GM21619 (cell line): ENCODE measurements around the gene HRC.
"Not testable (repeated sequence)": the region's sequence is repeated elsewhere in the genome, so short reads cannot be mapped to it uniquely, and the experiment has no call there.

Experiments
- ATAC-seq: cut with Tn5 transposase; IDR thresholded peaks from one replicate; pipeline ENCODE4 v1.9.1; 2021; ENCODE audit not compliant: unreplicated experiment

Gene HRC

DNA sequence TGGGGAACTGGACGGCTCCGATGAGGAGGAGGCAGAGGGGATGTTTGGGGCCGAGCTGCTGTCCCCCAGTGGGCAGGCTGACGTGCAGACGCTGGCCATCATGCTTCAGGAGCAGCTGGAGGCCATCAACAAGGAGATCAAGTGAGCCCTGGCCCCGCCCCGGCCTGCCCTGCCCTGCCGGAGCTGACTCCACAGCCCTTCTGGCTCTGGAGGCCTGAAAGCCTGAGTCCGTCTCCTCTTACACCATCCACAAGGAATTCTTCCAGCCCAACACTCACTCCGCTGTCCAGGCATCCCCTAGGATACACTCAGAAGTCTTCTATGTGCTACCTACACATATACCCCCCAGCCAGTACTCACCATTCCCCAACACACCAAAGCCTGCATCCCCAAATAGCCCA, 18.4 kb downstream of the HRC start:
- no peak for ATAC-seq

DNA sequence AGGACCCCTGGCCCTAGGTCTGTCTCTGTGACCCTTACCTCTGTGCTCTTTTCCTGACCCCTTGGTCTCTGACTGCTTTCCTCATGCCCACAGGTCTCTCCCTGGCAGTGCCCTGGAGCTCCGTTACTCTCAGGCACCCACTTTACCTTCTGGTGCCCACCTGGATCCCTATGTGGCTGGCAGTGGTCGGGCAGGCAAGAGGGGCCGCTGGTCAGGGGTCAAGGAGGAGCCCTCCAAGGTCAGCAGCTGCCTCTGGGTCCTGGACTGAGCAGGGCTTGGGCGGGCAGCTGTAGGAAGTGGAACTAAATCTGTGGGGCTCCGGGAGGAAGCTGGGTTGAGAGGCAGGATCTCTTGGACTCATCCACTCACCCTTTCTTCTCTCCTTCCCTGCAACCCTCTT, 19.5 kb downstream of the HRC start:
- ATAC-seq: no peak

DNA sequence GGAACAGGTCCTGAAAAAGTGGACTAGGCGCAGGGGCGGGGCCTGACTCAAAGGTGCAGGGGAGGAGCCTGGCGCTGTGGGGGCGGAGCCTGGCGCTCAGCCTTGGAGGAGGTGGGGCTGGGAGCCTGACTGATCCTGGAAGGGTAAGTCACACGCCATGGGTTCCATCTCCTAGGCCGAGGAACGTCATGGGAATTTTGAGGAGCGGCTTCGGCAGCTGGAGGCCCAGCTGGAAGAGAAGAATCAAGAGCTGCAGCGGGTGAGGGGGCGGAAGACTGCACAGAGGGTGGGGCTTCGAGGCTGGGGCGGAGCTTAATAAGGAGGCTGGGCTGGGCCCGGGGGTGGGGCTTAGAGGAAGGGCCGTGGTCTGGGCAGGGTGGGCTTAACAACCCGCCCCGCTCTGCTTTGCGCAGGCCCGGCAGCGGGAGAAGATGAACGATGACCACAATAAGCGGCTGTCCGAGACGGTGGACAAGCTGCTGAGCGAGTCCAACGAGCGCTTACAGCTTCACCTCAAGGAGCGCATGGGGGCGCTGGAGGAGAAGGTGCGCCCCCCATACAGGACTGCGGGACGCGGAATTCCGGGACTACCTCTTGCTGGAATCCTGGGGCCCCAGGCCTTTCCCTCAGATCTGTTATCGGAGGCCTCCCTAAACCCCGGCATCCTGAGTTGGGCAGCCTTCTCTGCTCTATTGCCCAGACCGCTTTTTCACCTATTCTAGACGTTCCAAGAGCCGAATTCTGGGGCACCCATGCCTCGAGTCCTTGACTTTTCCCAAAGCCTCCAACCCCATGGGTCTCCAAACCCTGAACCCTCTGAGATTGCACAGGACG, 21.4 kb downstream of the HRC start:
- no peak for ATAC-seq

DNA sequence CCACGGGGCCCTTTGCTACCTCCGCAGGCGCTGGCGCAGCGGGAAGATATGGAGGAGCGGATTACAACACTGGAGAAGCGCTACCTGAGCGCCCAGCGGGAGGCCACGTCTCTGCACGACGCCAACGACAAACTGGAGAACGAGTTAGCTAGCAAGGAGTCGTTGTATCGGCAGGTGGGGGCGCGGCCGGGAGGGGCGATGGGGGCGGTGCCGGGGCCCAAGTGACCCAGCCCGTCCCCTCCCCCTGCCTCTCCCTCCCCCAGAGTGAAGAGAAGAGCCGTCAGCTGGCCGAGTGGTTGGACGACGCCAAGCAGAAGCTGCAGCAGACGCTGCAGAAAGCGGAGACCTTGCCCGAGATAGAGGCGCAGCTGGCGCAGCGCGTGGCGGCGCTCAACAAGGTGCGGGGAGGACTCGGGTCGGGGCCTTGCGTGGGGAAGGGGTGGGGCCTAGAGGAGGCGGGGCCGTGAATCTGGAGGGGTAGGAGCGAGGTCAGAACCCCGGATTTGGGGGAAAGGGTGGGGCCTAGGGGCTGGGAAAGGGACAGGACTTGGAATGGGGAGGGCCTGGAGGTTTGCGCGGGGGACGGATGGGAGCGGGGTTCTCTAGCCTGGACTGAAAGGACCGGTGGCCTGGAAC, 22.1 kb downstream of the HRC start:
- ATAC-seq: no peak

DNA sequence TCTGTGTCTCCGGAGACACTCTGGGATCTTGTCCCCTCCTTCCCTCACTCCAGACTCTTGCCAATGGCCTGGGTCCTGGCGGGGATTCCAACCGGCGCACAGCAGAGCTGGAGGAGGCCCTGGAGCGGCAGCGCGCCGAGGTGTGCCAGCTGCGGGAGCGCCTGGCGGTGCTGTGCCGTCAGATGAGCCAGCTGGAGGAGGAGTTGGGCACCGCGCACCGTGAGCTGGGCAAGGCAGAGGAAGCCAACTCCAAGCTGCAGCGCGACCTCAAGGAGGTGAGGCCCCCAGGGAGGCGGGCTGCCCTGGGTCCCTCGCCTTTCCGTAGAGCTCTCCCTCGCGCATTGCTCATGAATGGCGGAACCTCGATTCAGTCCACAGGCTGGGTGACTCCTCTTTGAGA, 24.9 kb downstream of the HRC start:
- no peak for ATAC-seq

DNA sequence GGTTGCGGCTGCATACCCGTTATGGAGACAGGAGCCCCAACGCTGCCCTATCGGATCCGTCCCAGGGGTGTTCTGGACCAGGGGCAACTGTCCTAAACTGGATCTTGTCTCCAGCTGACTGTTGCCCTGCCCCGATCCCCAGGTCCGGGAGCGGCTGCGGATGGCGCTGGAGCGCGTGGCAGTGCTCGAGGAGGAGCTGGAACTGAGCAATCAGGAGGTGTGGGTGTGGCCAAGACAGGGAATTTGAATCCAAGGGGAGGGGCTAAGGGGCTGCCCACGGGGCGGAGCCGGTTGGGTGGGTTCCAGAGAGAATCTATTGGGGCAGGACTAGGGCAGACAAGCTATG, 26.0 kb downstream of the HRC start:
- no peak for ATAC-seq

DNA sequence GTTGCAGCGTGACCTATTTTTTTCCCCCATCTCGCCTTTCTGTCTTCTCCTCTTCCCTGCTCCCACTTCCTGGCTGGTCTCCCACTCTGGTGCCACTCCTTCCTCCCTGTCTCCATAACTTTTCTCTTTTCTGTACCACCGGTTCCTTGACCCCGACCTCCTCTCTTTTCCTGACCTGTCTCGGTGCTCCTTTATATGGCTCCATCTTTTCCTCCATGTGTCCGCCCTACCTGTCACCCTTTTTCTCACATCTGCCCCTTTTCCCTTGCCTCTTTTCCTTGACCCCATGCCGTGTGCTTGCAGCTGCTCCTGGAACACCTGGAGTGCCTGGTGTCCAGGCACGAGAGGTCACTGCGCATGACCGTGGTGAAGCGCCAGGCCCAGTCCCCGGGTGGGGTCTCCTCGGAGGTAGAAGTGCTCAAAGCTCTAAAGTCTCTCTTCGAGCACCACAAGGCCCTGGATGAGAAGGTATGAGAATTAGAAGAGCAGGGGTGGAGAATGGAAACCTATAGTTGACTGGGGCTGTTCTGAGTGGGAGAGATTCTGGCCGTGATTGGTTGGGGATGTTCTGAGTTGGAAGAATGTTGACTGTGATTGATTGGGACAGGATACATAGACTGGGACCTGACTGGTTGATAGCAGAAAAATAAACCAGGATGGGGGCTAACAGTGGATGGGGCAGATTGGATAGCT, 26.5 kb downstream of the HRC start:
- ATAC-seq: no peak

DNA sequence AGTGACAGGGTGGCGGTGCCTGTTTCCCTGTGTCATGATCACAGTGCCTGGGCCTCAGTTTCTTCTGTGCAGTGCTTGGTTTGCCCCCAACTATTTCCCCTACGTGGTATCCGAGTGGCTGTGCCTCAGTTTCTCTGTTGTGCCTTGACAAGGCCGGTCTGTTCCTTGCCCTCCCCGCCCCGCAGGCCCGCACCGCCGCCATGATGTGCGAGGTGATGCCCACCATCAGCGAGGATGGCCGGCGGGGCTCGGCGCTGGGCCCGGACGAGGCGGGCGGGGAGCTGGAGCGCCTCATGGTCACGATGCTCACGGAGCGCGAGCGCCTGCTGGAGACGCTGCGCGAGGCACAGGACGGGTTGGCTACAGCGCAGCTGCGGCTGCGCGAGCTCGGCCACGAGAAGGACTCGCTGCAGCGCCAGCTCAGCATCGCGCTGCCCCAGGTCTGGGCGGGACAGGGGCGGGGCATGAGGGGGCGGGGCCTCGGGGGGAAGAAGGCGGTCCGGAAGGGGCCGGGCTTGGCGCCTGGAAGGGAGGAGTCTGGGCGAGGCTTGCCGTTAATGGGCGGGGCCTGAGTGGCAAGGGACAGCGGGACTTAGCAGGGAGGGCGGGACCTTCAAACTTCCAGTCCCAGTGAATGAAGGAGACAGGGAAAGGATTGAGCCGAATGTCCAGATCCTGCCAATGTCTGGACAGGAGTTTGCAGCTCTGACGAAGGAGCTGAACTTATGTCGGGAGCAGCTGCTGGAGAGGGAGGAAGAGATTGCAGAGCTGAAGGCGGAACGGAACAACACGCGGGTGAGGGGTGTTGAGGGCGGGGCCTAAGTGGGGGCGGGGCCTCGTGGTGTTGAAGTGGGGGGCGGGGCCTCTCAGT, 27.3 kb downstream of the HRC start:
- ATAC-seq: peak; percentile 84

DNA sequence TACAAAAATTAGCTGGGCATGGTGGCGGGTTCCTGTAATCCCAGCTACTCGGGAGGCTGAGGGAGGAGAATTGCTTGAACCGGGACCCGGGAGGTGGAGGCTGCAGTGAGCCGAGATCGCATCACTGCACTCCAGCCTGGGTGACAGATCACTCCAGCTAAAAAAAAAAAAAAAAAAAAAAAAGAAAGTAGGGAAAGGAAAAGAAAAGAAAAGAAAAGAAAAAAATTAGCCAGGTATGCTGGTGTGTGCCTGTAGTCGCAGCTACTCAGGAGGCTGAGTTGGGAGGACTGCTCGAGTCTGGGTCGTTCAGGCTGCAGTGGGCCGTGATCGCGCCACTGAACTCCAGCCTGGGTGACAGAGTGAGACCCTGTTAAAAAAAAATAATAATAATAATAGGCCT, 28.0 kb downstream of the HRC start:
- not testable (repeated sequence) for ATAC-seq

DNA sequence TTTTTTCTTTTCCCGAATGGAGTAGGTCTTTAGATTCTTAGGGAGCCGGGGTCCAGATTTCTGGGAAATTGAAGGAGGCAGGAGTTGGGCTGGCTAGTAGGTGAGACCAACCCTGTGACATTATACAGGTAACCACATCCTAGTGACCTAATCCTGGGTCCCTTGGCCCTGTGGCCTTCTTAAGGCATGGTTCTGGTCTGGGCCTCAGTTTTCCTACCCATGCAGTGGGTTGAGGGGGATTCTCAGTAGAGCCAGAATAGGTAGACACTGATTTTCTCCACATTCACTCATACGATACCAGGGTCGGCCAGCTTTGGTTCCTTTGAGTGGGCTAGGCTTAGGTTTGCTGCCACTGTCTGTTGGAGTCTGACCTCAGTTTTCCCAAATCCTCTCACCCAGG, 28.6 kb downstream of the HRC start:
- ATAC-seq: no peak

DNA sequence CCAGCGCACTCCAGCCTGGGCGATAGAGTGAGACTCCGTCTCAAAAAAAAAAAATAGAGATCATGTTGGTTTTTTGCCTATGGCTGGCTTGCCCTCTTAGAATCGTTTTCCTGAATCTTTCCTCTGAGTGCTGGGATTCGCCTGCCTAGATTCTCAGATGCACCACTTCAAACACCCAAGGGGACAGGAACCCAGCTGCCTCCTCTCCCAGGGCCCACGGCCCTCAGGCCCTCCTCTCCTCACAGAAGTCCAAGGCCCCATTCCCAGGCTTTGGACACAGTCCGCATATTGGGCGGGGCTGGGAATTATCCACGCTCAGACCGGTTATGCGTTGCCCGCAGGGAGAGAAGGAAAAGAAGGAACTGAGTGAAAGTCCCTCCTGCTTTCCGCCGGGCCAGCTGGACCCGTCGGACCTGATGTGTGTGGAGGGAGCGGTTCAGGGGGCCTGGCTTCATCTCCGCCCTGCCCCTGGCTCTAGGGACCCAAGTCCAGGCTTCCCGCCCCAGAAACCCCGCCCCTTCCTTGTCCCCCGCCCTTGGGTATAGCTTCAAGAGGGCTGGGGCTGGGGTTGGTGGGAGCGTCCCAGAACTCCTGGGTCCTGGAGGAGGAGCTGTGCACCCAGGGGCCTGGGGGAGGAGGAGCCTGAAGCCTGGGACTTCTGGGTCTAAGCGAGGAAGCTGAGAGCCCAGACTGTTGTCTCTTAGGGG, 30.0 kb downstream of the HRC start:
- no peak for ATAC-seq

DNA sequence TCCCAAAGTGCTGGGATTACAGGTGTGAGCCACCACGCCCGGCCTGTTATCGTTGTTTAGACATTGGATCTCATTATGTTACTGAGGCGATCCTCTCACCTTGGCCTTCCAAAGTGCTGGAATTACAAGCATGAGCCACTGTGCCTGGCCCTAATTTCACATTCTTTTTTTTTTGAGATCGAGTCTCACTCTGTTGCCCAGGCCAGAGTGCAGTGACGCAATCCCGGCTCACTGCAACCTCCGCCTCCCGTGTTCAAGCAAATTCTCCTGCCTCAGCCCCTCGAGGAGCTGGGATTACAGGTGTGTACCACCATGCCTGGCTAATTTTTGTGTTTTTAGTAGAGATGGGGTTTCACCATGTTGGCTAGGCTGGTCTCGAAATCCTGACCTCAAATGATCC, 31.9 kb downstream of the HRC start:
- ATAC-seq: not testable (repeated sequence)

DNA sequence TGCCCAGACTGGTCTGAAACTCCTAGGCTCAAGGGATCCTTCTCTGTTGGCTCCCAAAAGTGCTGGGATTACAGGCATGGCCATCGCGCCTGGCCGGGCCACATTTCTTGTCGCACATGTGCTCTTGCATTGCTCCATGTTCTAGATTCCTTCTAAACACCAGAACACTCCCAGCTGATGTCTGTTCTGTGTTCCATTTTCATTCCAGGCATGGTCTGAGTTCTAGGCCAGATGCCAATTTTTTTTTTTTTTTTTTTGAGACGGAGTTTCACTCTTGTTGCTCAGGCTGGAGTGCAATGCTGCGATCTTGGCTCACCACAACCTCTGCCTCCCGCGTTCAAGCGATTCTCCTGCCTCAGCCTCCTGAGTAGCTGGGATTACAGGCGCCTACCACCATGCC, 33.4 kb downstream of the HRC start:
- not testable (repeated sequence) for ATAC-seq

DNA sequence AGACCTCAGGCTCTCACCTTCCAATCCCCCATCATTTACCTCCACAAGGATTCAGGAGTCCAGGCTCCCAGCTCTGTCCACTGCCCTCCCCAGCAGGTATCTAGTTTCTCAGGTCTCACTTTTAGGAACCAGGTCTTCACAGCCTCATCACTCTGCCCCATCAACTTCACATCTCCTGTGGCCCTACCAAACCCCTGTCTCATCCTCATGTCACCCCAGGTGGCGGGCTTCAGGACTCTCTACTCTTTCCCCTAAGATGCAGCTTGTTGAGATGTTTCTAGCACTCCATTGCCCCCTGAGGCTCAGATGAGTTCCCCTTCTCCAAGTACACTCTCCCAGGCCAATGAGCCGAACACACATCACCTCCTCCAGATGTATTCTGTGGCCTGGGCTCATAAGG, 34.3 kb downstream of the HRC start:
- ATAC-seq: no peak

DNA sequence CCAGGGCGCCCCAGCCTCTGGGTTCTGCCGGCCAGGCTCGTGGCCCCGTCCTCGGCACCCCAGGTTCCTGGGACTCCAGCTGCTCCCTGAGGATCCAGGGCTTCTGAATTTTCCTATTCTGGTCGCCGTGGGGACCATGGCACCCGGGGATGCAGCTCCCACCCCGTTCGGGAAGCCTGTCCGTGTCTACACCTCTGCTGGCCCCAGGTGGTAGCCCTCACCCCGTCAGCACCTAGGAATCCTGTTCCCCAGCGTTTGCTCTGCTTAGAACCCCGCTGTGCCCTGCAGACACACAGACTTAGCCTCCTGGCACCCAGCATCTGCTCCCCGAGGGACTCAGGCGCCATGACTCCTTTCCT, 34.9 kb downstream of the HRC start:
- no peak for ATAC-seq

DNA sequence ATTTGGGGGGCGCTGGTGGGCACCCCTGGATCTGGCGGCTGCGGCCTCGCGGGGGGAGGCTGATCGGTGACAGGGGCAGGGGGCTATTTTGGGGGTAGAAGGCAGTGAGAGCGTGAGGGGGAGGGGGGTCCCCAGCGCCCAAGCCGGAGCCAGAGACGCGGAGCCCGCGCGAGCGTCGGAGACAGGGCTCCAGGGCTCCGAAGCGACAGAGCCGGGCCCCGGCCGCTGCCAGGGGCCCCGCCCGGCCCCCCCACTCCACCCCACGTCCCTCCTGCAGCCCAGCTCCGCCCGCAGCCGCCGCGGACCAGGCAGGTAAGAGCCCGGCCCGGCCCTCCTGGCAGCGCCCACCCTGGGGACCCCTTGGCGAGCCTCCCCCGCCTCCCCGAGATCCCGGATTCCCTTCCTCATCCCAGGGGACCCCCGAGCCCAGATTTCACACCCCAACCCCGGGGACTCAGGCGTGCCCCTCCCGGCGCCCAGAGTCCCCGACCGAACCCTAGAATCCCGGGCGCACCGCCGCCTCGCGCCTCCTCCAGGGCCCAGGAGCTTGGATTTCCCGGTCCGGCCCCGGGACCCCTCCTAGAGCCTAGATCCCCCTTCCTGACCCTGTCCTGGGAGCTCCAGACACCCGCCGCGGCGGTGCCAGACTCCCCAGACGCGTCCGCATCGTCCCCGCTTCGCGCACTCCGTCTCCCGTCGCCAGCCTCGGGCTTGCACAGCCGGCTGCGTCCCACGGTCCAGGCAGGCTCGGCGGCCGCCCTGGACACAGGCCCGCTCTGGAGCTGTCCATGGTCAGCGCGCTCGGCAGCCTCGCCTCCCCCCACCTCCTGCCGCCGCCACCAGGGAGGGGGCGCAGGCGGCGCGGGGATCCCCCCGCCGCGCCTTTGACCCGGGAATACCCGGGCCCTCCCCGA, 35.5 kb downstream of the HRC start, which contains the start of gene PPFIA3:
Gene PPFIA3, plus strand, starts transcription at position 134 of the 914 bp plus-strand sequence. CDS start 8,330 bp downstream, outside the sequence.
- no peak for ATAC-seq

DNA sequence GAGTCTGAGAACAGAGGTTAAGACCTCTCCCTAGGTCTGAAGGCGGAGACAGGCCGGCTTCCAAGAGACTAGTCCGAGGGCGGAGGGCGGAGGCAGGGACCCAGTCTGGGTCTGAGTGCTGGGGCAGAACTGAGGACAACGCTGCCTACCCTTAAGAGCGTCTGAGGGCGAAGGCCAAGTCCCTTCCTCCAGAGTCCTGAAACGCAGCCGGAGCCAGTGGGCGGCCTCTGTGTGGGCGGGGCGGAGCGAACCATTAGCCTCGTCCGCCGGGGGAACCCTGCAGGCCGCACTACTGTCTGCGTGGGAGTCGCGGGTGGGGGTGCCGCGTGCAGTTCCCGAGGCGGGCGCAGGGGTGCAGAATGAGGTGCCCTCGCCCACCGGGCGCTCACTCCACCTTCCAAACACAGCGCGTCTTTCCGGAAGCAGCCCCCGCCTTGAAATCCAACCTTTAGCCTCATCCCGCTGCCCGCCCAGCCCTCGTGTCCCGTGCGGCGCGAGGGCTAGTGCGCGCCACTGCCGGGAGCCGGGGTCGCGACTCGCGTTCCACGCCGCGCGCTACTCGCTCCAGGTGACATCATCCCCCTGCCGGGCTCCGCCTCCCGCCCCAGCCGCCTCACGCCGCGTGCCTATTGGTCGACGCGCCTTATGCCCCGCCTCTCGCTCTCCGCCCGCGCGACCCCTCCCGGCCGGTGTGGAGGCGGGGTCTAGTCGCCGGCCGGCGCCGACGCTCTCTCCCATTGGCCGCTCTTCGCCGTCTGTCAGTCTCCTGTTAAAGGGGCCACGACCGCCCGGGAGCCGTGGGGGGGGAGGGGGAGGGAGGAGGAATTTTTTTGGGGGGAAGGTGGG, 36.4 kb downstream of the HRC start, which contains the start of gene C19orf73:
Gene C19orf73, minus strand, starts transcription at position 579 of the 846 bp plus-strand sequence. Its CDS starts 121 bp downstream, at position 458.
- ATAC-seq: peak; percentile 69
